ENCODE data around the gene COL5A2. TPM values are rescaled to one million over a fixed set of nuclear protein-coding genes. Genes with fewer than 3 reads are reported as not detected.

The COL5A2 gene
- total RNA-seq, 2 donors from 2014 or later = 10.4 to 24.6 TPM

DNA sequence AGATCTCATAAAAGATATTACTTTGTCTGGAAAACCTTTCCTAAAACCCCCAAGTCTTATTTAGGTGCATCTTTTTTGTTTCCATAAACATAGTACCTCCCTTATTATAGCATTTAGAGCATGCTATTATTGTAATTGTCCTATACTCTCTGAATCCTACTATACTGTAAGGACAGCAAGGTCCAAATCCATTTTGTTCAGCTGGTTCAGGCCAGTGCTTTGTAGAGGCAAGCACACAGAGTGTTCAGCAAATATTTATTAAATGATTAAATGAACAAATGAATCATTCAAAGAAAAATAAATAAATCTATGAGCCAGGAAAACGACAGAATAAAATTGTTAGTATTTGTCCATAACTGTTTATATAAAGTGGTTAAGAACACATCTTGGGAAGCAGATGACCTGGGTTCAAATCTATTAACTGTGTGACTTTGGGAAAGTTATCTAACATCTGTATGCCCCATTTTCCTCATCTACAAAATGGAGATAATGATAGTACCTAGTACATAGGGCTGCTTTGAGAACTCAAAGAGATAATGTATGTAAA, 119.4 kb downstream of the COL5A2 start:
- no peak overlapping the region for H3K27ac ChIP-seq
- TF ChIP-seq, protein P1, sequence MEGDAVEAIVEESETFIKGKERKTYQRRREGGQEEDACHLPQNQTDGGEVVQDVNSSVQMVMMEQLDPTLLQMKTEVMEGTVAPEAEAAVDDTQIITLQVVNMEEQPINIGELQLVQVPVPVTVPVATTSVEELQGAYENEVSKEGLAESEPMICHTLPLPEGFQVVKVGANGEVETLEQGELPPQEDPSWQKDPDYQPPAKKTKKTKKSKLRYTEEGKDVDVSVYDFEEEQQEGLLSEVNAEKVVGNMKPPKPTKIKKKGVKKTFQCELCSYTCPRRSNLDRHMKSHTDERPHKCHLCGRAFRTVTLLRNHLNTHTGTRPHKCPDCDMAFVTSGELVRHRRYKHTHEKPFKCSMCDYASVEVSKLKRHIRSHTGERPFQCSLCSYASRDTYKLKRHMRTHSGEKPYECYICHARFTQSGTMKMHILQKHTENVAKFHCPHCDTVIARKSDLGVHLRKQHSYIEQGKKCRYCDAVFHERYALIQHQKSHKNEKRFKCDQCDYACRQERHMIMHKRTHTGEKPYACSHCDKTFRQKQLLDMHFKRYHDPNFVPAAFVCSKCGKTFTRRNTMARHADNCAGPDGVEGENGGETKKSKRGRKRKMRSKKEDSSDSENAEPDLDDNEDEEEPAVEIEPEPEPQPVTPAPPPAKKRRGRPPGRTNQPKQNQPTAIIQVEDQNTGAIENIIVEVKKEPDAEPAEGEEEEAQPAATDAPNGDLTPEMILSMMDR (IDR thresholded peaks at IDR 0.05) = no peak
- H3K4me1 ChIP-seq = no peaks in the 10 kb centered on the region
- intact Hi-C loops (cut with DNase I) = no loop called here
- DNase-seq = no peak
- no peak overlapping the region for H3K9ac ChIP-seq (ENCODE audit: low read depth in 2 of 2, low read length in 2 of 2)
- no peaks in the 10 kb centered on the region for H3K27me3 ChIP-seq
- no peaks in the 10 kb centered on the region for H3K9me3 ChIP-seq
- H3K4me3 ChIP-seq = no peak overlapping the region
- H3K36me3 ChIP-seq = no peaks in the 10 kb centered on the region

DNA sequence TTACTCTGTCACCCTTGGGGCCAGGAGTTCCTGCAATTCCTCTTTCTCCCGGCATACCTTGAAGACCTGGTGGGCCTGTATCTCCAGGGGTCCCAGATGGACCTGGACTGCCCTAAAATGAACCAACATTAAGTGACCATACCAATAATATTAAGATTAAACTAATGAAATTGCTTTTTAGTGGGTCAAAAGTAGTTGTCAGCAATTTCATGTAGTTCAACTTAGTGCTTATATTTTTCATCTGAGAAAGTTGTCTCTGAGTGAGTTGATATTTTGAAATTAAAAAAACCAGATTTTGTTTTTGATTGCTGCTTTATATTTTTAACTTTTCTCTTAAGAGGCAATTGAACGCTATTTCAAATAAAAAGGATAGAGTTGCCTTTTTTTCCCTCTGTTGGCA, 122.2 kb downstream of the COL5A2 start:
- Histone ChIP-seq H3K27ac (no peak overlapping the region), H3K4me3 (no peak overlapping the region), H3K9me3 (no peaks in the 10 kb centered on the region), H3K9ac (ENCODE audit: low read depth in 2 of 2, low read length in 2 of 2) (no peak overlapping the region), H3K36me3 (no peaks in the 10 kb centered on the region), H3K4me1 (no peaks in the 10 kb centered on the region), H3K27me3 (no peaks in the 10 kb centered on the region)
- TF ChIP-seq, protein P1 (IDR thresholded peaks at IDR 0.05) = no peak
- no peak for DNase-seq
- intact Hi-C loops (cut with DNase I) = no loop called here

DNA sequence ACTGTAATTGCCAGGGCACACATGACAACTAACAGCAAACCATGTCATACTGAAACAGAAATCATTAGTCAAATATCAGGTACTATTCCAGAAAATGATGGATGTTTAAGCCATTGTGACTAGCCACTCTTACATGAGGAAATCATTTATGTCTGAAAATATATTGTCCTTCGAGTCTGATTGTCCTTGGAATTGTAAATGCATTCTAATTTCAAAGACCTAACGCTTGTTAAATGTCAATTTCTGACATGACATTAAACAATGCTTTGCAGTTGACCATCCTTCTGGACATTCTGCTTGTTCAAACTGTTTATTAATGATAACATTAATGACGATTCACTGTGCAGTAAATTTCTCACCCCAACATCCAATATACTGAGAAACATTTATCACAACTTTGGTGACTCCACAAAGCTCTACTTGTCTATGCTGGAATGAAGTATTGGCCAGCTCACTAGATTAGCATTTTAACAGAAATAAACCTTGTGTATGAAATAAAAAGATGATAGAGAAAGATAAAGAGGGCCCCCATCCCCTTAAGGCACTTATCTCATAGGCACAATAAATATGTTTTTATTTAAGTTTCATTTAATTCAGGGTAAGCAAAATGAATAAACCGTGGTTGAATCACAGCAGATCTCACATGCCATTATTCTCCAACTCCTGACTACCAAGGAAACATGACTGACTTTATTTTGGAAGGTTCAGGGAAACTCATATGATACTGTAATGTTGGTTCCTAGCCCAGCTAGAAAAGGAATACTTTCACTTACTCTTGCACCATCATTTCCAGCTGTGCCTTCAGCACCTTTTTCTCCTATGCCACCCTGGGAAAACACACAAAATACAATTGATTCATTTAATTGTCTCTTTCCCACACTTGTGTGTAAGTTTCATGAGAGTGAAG, 123.1 kb downstream of the COL5A2 start:
- DNase-seq = no peak
- Histone ChIP-seq H3K27me3 (no peaks in the 10 kb centered on the region), H3K27ac (no peak overlapping the region), H3K36me3 (no peaks in the 10 kb centered on the region), H3K4me3 (no peak overlapping the region), H3K9me3 (no peaks in the 10 kb centered on the region), H3K9ac (ENCODE audit: low read depth in 2 of 2, low read length in 2 of 2) (no peak overlapping the region), H3K4me1 (no peaks in the 10 kb centered on the region)
- TF ChIP-seq, protein P1 (IDR thresholded peaks at IDR 0.05) = no peak
- intact Hi-C loops (cut with DNase I) = no loop called here

DNA sequence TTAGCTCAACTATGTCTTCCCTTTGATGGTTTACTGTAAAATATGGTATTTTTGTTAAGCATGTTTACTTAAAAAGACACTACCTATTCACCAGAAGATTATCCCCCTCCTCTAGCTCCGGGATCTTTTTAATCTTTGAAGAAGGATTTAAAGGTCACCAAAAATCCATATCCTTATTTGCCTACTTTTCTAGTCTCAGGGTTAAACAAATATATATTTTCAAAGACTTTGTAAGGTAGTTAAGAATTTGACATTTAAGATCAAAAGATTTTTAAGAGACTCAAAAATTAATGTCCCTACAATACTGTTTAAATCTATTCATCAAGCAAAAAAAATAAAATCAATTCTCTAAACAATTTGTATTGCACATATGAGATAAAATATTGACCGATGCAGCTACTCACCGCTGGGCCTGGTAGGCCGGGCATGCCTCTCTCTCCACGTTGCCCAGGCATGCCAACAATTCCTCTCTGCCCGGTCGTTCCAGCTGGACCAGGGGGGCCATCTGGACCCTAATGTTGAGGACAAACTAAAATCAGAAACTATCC, 129.3 kb downstream of the COL5A2 start:
- Histone ChIP-seq H3K9me3 (no peaks in the 10 kb centered on the region), H3K27me3 (no peaks in the 10 kb centered on the region), H3K4me1 (no peaks in the 10 kb centered on the region), H3K36me3 (no peaks in the 10 kb centered on the region), H3K27ac (no peak overlapping the region), H3K9ac (ENCODE audit: low read depth in 2 of 2, low read length in 2 of 2) (no peak overlapping the region), H3K4me3 (no peak overlapping the region)
- DNase-seq = no peak
- intact Hi-C loops (cut with DNase I) = no loop called here
- TF ChIP-seq, protein P1 (IDR thresholded peaks at IDR 0.05) = no peak

DNA sequence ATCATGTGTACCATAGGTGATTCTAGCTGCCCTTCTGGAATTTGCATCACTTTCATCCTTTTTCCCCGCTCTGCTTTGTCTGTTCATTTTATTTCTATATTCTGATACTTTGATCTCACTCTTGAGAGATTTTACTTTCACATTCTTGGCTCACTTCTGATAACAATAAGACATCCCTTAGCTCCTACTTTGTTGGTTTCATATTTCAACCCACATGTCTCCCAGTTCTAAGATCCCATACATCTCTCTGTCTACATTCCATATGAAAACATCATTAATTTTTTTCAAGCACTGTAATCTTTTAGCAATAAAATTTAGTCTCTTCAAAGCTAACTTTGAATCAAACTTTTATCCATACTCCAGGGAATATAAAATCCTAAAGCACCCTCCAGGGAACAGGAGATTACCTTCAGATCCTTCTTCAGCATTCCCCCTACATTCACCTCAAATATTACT, 129.8 kb downstream of the COL5A2 start:
- no peaks in the 10 kb centered on the region for H3K4me1 ChIP-seq
- H3K27me3 ChIP-seq = no peaks in the 10 kb centered on the region
- no peaks in the 10 kb centered on the region for H3K36me3 ChIP-seq

More for the DNA sequence above, 129.8 kb downstream of the COL5A2 start:
- TF ChIP-seq, protein P1 (IDR thresholded peaks at IDR 0.05) = no peak
- no peak overlapping the region for H3K9ac ChIP-seq (ENCODE audit: low read depth in 2 of 2, low read length in 2 of 2)
- H3K9me3 ChIP-seq = no peaks in the 10 kb centered on the region
- no peak overlapping the region for H3K27ac ChIP-seq
- intact Hi-C loops (cut with DNase I) = no loop called here
- DNase-seq = no peak
- no peak overlapping the region for H3K4me3 ChIP-seq
